GM19043 (cell line): Measurements from ENCODE around the gene UNG.

Experiments
- ATAC-seq: cut with Tn5 transposase; IDR thresholded peaks from one replicate; pipeline ENCODE4 v1.9.1; 2021; ENCODE audit warnings: low read depth; ENCODE audit not compliant: unreplicated experiment

UNG gene

DNA sequence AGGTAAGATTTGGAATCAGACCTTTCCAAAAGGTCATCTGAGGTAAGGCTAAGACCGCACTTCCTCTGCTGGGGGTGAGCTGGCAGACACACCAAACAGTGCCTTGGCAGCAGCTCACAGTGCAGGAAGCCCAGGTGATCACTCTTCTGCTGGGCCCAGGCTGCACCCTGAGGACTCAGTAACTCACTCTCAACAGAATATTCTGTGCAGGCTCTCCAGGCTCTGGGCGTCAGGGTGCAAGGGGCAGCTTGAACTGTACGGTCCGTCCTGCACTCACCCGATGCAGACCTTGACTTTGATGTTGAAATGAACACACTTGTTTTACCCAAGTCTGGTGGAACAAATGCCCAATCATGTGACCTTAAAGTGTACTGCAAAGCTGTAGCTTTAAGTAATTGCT, 10.1 kb upstream of the UNG start:
- no peak for ATAC-seq

DNA sequence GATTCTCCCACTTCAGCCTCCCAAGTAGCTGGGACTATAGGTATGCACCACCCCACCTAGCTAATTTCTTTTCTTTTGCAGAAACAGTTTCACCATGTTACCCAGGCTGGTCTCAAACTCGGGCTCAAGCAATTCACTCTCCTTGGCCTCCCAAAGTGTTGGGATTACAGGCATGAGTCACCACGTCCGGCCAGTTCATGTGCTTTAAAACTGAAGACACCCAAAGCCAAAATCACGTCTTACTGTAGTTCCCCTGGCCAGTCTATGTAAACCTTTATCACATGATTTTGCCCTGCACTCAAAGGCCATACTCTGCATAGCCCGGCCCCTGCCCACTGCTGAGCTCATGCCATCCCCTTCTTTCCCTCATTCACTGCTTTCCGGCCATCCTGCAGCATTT, 8.6 kb upstream of the UNG start:
- no peak for ATAC-seq

DNA sequence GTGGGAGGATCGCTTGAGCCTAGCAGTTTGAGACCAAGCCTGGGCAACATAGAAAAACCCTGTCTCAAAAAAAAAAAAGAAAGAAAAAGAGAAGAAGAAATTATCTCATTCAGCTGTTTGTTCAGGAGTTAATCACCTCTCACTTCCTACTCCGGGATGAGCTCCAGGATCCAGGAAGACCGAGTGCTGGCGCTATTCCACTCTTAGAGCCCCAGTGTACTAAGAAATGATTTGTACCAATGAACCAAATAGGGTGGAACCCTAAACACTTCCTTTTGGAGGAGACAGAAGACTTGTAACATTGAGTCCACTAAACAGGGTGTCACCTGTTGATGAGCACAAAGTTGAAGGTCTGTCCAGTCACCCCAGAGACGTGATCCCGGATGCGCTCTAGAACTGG, 7.7 kb upstream of the UNG start:
- no peak for ATAC-seq

DNA sequence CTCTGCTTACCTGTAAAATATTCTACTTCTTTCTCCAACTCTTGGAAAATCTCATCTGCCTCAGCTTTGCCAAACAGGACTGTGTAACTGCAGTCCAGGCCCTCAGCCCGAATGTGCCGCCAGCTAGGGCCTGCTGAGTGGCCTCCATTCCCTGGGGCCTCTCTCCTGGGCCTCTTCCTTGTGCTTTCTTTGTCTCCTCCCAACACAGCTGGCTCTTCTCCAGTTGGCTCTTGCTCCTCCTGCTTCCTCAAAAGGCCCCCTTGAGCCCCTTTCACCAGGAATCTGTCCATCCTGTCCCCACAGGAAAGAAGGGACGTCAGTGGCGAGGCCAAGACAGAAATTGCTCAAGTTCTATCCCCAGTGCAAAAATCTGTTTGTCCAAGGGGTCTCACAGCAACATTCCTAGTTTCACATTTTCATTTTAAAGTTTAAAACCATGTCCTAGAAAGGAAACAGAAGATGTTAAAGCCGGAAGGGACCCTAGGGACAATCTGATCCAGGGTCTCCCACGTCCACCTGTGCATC, 4.8 kb upstream of the UNG start:
- ATAC-seq, result no peak

DNA sequence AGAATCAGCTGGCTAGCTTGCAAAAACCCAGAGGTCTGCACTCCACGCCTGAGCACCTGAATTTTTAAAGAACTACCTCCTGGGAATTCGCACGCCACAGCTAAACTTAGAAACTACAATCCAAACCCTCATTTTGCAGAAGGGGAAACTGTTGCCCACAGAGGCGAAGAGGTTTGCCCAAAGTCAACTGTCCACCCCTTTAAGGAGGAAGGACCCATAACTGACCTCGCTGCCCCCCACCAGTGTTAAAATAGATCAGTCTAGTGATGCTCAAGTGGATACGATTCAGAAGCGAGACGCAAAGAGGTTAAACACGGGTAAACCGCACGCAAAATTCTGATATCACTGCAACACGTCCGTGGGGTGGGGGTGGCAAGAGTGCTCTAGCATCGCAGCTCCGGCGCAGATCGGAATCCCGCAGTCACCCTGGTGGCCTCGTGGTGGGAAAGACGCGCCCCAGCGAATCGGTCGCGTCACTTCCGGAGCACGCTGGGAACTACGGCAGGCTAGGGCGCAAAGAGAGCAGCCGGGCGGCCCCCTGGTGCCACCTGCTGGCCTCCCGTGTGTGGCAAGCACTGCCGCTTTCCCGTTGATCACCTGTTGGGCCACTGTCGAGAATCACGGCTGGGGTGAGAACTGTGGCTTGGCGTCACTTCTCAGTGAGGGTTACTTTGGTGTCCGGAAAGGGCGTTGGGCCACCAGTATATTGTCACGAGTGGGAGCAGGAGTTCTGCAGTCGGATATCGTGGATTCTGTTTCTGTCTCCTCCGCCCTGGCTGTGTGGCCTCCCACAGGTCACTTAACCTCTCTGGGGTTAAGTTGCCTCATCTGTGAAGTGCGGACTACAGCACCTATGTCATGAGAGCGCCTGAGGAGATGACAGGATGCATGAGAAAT, 4.1 kb upstream of the UNG start, which contains the start of gene ALKBH2:
Gene ALKBH2, minus strand, starts transcription at position 451 of the 897 bp plus-strand sequence. CDS start 686 bp downstream, outside the sequence.
- peak; percentile 66 for ATAC-seq

DNA sequence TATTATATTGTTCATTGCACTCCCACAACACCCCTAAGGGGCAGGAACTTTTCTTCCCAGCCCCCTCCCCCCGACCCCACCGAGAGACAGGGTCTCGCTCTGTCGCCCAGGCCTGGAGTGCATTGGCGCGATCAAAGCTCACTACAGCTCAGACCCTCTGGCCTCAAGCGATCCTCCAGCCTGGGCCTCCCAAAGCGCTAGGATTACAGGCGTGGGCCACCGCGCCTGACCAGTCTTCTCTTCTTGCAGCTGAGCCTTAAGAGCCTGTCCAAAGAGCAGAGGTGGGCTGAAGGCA, 310 bp upstream of the UNG start:
- ATAC-seq, result no peak

DNA sequence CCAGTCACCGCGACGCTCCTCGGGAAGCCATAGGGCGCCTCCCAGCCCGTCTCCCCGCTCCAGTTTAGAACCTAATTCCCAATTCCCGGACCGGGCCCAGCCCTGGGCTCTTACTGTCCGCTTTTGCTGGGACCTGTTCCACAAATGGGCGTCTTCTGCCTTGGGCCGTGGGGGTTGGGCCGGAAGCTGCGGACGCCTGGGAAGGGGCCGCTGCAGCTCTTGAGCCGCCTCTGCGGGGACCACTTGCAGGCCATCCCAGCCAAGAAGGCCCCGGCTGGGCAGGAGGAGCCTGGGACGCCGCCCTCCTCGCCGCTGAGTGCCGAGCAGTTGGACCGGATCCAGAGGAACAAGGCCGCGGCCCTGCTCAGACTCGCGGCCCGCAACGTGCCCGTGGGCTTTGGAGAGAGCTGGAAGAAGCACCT, 797 bp downstream of the UNG start:
- peak; percentile 16 for ATAC-seq

DNA sequence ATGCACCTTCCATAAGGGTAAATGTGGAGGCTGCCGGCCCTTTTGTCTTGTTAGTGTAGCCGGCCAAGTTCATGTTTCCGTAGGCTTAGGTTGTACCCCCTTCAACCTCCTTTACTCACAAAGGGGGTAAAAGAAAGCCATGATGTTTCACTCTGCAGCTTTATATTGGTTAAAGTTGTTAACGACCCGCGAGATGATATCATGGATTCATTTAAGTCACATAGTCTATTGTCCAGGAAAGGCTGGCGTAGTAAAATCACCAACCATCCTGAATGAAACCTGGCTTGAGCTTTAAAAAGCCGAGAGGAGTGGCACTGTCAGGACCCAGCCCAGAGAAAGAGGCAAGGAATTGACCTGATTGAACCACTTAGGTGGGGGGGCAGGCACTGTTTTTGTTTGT, 1.3 kb downstream of the UNG start:
- ATAC-seq, result no peak

DNA sequence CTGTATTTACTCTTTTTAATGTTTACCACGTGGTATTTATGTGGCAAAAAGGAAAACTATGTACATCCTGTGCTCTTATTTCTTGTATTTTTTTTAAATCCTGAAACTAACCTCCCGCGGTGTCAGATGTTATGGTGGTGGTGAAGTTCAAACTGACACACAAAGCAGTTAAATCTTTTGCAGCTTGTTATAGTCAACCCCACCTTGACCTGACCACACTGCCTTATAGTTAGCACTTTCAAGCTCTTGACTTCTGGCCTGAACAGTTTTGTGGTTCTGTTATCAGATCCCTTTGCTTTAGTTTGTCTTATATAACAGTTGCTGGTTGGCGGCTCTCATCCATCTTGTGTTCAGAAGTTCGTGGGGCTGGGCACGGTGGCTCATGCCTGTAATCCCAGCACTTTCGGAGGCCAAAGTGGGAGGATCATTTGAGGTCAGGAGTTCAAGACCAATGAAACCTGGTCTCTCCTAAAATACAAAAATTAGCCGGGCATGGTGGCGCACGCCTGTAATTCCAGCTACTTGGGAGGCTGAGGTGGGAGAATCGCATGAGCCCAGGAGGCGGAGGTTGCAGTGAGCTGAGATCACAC, 2.1 kb downstream of the UNG start:
- no peak for ATAC-seq

DNA sequence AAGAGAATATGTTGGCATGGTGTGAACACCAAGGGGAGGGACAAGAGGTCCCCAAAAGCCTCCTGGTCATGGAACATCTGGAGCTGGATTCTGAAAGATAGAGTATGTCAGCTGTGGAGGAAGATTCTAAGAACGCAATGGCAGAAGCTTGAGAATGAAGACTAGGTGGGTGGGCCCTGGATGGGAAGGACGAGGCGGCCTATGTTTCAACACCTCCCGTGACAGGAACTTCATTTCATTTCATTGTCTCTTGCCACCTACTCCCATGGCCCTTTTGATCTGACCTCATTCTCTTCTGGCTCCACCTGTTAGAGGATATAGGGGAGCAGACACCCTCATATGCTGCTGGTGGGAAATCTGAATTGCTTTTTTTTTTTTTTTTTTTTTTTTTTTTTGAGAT, 3.3 kb downstream of the UNG start:
- ATAC-seq, result no peak

DNA sequence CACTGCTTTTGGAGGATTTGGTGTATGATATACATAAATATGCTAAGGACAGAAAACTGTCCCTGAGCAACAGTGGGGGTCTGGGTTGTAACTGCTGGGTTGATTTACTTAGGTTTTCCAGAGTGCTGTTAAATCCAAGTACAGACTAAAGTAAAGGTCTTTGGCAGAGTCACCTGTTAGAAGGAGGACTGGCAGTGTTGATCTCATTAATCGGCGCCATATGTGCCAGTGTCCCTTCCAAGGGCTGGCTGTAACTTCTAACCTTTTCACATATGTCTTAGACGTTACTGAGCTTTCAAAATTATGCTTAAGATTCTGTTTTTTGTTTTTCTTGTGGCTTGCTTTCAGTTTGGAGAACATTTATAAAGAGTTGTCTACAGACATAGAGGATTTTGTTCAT, 5.1 kb downstream of the UNG start:
- no peak for ATAC-seq

DNA sequence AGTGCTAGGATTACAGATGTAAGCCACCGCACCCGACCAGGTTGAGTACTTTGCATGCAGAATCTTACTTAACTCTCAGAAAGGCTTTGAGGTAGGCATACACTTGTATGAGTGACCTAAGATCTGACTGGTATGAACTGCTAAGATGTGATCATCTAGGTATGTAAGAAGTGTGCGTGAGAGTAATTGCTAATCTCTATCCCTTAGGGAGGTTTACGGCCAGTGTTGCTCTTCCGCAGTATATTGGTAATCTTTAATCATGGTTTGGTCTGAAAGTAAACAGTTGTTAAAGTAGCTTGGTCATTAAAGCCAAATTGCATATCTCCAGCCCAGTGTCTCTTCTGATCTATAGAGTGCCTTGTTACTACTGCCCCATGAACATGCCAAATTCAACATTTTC, 7.8 kb downstream of the UNG start:
- no peak for ATAC-seq

DNA sequence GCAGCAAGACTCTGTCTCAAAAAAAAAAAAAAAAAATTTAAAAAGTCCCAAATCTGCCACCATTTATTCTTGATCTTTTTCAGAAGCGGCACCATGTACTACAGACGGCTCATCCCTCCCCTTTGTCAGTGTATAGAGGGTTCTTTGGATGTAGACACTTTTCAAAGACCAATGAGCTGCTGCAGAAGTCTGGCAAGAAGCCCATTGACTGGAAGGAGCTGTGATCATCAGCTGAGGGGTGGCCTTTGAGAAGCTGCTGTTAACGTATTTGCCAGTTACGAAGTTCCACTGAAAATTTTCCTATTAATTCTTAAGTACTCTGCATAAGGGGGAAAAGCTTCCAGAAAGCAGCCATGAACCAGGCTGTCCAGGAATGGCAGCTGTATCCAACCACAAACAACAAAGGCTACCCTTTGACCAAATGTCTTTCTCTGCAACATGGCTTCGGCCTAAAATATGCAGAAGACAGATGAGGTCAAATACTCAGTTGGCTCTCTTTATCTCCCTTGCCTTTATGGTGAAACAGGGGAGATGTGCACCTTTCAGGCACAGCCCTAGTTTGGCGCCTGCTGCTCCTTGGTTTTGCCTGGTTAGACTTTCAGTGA, 12.5 kb downstream of the UNG start:
- ATAC-seq, result no peak

DNA sequence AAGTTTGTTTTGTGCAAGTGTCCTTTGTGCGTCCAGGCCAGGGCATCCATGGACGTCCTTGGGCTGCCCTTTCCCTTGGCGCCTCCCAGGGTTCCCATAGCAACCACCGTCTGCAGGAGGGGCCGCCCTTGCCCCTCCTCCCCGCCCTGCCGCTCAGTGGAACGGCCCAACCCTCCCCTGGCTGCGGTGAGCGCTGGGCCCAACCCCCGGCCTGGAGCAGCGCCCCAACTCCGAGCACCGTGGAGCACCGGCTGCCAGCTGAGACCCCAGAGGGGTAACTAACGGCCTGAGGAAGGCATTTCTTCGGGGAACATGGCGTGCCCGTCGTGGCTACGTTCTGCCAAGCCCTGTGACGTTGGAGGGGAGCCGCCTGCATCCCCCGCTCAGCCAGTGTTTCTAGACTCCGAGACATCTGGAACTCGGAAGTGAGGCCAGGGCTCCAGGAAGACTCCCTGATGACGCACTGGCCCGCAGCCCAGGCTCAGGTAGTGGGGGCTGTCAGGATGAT, 13.6 kb downstream of the UNG start:
- ATAC-seq, result peak; percentile 79

DNA sequence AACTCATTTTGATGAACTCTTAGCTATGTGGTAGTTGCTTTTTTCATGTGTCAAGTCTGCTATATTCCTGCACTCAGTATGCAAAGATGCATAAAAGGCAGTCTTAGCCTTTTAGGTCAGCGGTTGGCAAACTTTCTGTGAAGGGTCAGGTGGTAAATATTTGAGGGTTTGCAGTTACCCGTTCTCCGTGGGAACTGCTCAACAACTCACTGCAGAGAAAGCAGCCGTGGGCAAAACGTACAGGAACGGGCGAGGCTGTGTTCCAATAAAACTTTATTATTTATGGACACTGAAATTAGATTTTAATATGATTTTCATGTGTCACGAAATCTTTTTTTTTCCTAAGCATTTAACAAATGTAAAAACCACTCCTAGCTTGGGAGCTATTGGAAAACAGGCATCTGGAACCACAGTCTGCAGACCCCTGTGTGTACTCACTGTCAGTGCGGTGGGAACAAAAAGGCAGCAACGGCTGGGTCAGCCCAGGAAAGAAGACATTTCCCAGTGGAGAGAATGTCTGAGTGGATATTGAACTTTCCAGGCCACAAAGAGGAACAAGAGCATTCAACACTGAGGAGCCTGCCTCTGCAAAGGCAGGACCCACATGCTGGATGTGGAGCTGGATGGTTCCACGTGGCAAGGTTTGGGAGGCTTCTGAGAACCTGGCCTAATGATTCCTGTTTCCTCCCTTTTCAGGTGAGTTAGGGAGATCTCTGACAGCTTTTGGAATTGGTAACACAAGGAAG, 15.5 kb downstream of the UNG start:
- no peak for ATAC-seq

DNA sequence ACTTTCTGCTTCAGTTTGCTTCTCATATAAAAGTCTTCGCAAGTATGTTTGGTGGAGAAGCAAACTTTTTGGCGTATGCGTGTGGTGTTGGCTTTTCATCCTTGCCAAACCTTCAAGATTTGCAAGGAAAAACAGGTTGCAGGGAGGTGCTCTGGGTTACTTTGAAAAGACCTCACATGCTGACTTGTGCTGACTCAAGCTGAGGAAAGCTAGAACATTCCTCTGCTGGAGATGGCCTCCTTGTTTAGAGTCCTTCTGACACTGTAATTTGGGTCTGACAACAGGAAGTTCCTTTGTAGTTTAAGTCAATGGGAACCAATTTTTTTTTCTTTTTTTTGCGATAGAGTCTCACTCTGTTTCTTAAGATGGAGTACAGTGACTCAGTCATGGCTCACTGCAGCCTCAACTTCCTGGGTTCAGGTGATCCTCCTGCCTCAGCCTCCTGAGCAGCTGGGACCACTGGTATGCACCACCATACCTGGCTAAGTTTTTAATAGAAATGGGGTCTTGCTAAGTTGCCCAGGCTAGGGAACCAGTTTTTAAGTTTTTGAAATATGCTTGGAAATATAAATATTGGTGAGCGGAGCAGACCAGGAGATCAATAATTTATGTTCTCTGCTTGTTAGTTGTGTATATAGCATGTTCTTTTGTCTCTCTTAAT, 16.4 kb downstream of the UNG start:
- no peak for ATAC-seq

DNA sequence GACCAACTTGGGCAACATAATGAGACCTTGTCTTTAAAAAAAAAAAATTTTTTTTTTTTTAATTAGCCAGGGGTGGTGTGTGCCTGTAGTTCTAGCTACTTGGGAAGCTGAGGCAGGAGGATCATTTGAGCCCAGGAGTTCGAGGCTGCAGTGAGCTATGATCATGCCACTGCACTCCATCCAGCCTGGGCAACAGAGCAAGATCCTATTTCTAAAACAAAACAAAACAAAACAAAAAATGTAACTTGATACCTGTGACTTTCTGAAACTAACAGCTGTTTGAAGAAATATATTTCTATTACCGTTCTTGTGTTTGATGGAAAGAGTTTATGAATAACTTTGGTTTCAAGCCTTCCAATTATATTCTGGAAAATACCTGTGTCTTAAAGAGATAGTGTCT, 17.2 kb downstream of the UNG start:
- no peak for ATAC-seq

DNA sequence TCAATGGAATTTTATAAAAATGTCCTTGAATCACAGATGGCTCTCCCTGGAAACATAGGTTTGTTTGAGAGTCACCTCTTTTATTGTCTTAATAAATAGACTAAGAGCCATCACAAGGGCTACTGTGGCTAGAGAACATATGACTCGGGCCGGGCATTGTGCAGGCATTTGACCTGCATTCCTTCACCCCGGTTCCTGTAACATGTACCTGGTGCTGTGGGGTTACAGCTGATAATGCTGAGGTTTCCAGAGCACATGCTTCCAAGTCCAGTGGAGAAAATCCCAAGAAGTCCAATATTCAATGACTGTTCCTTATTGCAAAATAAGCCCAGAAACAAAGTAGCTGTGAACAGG, 18.0 kb downstream of the UNG start:
- ATAC-seq, result no peak

DNA sequence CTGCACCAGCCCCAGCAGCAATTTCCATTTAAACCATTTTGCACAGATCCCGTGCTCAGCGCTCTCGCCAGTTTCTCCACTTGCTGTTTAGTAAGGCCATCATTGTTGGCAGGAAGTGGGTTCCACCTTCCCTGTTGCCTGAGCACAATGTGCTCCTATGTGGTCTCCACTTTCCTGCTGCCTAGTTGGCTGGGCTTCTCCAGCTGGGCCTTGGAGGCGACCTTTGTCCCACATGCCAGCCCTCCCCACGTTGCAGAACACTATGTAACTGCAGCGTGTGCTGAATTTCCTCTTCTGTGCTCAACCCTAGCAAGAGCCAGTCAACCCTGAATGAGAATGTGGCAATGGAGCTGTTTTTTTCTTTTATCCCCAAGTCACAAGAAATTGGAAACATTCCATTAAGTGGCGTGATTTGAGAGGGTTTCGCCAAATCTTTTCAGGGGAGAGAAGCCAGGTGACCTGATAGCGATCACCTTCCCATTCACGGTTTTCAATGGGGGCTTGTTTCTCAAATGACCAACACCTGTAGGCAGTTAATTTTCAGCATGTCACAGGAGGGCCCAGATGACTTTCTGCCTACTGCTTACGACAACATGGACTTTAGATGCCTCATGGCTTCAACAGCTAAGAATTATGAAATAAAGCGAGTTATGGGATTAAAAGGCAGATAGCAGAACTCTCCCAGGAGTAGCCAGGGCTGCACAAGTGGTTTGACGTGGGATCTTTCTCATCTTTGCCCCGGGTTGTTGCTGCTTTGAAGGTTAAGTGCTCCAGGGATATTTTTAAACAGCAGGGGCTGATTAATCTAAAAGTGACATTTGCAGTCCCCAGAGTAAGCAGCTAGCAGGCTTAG, 18.6 kb downstream of the UNG start, which contains the start of gene ACACB:
Gene ACACB, plus strand, starts transcription at position 830 of the 853 bp plus-strand sequence. CDS start 22,819 bp downstream, outside the sequence.
- ATAC-seq, result no peak
